CD4-positive, alpha-beta memory T cell (primary cell): ENCODE data around the gene TBC1D16. TPM values are rescaled to one million over a fixed set of nuclear protein-coding genes. Genes with fewer than 3 reads are reported as not detected.
A peak's percentile ranks its signal among the peaks of the same experiment; 100 is the strongest.

Experiments
- CTCF ChIA-PET: fragments of 350-600 bp; sonication (Branson Sonifier 250); formaldehyde crosslinking; loops from one replicate; lab custom pipeline; 2021; ENCODE audit warnings: inconsistent platforms; ENCODE audit not compliant: partially characterized antibody; lab: Charles Lee
- POLR2A ChIA-PET: fragments of 350-600 bp; sonication (Branson Sonifier 250); formaldehyde crosslinking; loops from one replicate; lab custom pipeline; 2021; ENCODE audit not compliant: partially characterized antibody; lab: Charles Lee
- DNase-seq, 5 donors: peaks; one replicate each; pipeline versions ENCODE4 v3.0.0 to v3.0.0-alpha.2; 2020 to 2022; ENCODE audit warnings: mixed read lengths in 1 of 5
- H3K27ac ChIP-seq: one replicate; pipeline ENCODE4 v1.7.0; 2013; ENCODE audit warnings: low read depth, low read length
- H3K27me3 ChIP-seq: 2 replicates; pipeline ENCODE4 v1.7.0; 2013; ENCODE audit warnings: mild to moderate bottlenecking, low read length, moderate library complexity; ENCODE audit not compliant: insufficient read depth
- H3K36me3 ChIP-seq: 2 replicates; pipeline ENCODE4 v1.7.0; 2013; ENCODE audit warnings: mild to moderate bottlenecking, low read length, moderate library complexity; ENCODE audit not compliant: insufficient read depth
- H3K4me1 ChIP-seq: 2 replicates; pipeline ENCODE4 v1.7.0; 2013; ENCODE audit warnings: mild to moderate bottlenecking, low read length, moderate library complexity; ENCODE audit not compliant: insufficient read depth
- H3K4me3 ChIP-seq, 2 donors: one replicate each; pipeline ENCODE4 v1.7.0; 2013; ENCODE audit warnings: low read length in 2 of 2, mild to moderate bottlenecking in 1 of 2
- H3K9me3 ChIP-seq, 2 donors: one replicate each; pipeline ENCODE4 v1.7.0; 2013; ENCODE audit warnings: low read length in 2 of 2, control low read depth in 1 of 2; ENCODE audit not compliant: control insufficient read depth in 1 of 2
- H3K27ac Mint-ChIP-seq, 7 donors: one replicate each; pipeline ENCODE4 v1.8.0; 2020 to 2021; ENCODE audit warnings: mixed read lengths in 7 of 7, mild to moderate bottlenecking in 6 of 7, inconsistent platforms in 3 of 7, moderate library complexity in 3 of 7
- H3K27me3 Mint-ChIP-seq, 2 donors: one replicate each; pipeline ENCODE4 v1.8.0; 2020 to 2021; ENCODE audit warnings: mixed read lengths in 2 of 2
- H3K36me3 Mint-ChIP-seq, 2 donors: one replicate each; pipeline ENCODE4 v1.8.0; 2020 to 2021; ENCODE audit warnings: mixed read lengths in 2 of 2, inconsistent platforms in 1 of 2, mild to moderate bottlenecking in 1 of 2
- H3K4me1 Mint-ChIP-seq, 4 donors: one replicate each; pipeline ENCODE4 v1.8.0; 2020 to 2021; ENCODE audit warnings: mixed read lengths in 4 of 4, mild to moderate bottlenecking in 1 of 4
- H3K4me3 Mint-ChIP-seq, 8 donors: one replicate each; pipeline ENCODE4 v1.8.0; 2020 to 2021; ENCODE audit warnings: mixed read lengths in 8 of 8, mild to moderate bottlenecking in 7 of 8, moderate library complexity in 6 of 8, inconsistent platforms in 3 of 8
- H3K9me3 Mint-ChIP-seq, 8 donors: one replicate each; pipeline ENCODE4 v1.8.0; 2020 to 2021; ENCODE audit warnings: mixed read lengths in 8 of 8, mild to moderate bottlenecking in 5 of 8, inconsistent platforms in 3 of 8, moderate library complexity in 1 of 8
- intact Hi-C: fragments of 100-400 bp; cut with micrococcal nuclease; formaldehyde crosslinking; loops from one replicate; pipeline ENCODE4 v1.15.1; 2023
- polyA plus RNA-seq, 2 donors: library from polyadenylated mRNA; unstranded; fragments of 300-500 nt; fragmentation: Illumina TruSeq; gene quantifications; one replicate each; pipeline ENCODE4 v1.2.3, GENCODE V29; 2021
- total RNA-seq, 2 experiments: library from RNA; stranded (reverse); gene quantifications; one replicate each; pipeline ENCODE4 v1.2.3, GENCODE V29; 2021

Gene TBC1D16
- total and polyA plus RNA-seq, 4 experiments from 2014 or later, result 1.2 to 1.8 (median 1.3) TPM; not detected in 1

- Mint-ChIP-seq H3K36me3 (no peaks in the 10 kb centered on the region), H3K27me3 (no peaks in the 10 kb centered on the region), H3K27ac (no peak overlapping the region), H3K4me1 (peaks cover 4 to 12% (median 9%) of the 10 kb centered on the region in 4 donors), H3K9me3 (no peaks in the 10 kb centered on the region), H3K4me3 (no peak overlapping the region)
- Histone ChIP-seq H3K4me3 (no peak overlapping the region), H3K4me1 (peaks cover 10% of the 10 kb centered on the region), H3K27me3 (no peaks in the 10 kb centered on the region), H3K27ac (no peak overlapping the region), H3K9me3 (no peaks in the 10 kb centered on the region), H3K36me3 (no peaks in the 10 kb centered on the region)
- CTCF ChIA-PET, result no interaction called here
- intact Hi-C loops, result no loop called here
- no peak for DNase-seq
- POLR2A ChIA-PET, result no interaction called here
These were observed 90.8 kb downstream of the TBC1D16 start for GRCh38 chr17:79944821-79945391.

GRCh38 chr17:79944251-79944812 lies 91.3 kb downstream of the TBC1D16 start:
- no peak overlapping the region for H3K27ac Mint-ChIP-seq
- POLR2A ChIA-PET, result no interaction called here
- DNase-seq, result no peak

GRCh38 chr17:79943347-79944241 lies 92.1 kb downstream of the TBC1D16 start:
- H3K4me1 ChIP-seq, result peaks cover 10% of the 10 kb centered on the region
- CTCF ChIA-PET, result no interaction called here
- no peak for DNase-seq
- H3K9me3 ChIP-seq, result no peaks in the 10 kb centered on the region
- Mint-ChIP-seq H3K4me3 (peak overlapping the region in 3 of 8 donors; percentile 4 to 20 (median 4)), H3K36me3 (no peaks in the 10 kb centered on the region), H3K27ac (peak overlapping the region in 1 of 7 donors; percentile 46), H3K4me1 (peaks cover 4 to 12% (median 9%) of the 10 kb centered on the region in 4 donors), H3K9me3 (no peaks in the 10 kb centered on the region), H3K27me3 (no peaks in the 10 kb centered on the region)
- H3K36me3 ChIP-seq, result no peaks in the 10 kb centered on the region
- POLR2A ChIA-PET, result no interaction called here
- no peak overlapping the region for H3K27ac ChIP-seq
- intact Hi-C loops, result no loop called here
- H3K27me3 ChIP-seq, result no peaks in the 10 kb centered on the region
- no peak overlapping the region for H3K4me3 ChIP-seq

More at GRCh38 chr17:79944251-79944812, 91.3 kb downstream of the TBC1D16 start:
- Histone ChIP-seq H3K9me3 (no peaks in the 10 kb centered on the region), H3K36me3 (no peaks in the 10 kb centered on the region), H3K27ac (no peak overlapping the region), H3K27me3 (no peaks in the 10 kb centered on the region), H3K4me3 (no peak overlapping the region), H3K4me1 (peaks cover 10% of the 10 kb centered on the region)
- intact Hi-C loops, result no loop called here
- Mint-ChIP-seq H3K4me1 (peaks cover 4 to 12% (median 9%) of the 10 kb centered on the region in 4 donors), H3K4me3 (no peak overlapping the region), H3K9me3 (no peaks in the 10 kb centered on the region), H3K27me3 (no peaks in the 10 kb centered on the region), H3K36me3 (no peaks in the 10 kb centered on the region)
- CTCF ChIA-PET, result no interaction called here

- H3K27ac Mint-ChIP-seq, result peak overlapping the region in 2 of 7 donors; percentile 42 to 46
- POLR2A ChIA-PET, result no interaction called here
- H3K36me3 Mint-ChIP-seq, result no peaks in the 10 kb centered on the region
- Histone ChIP-seq H3K36me3 (no peaks in the 10 kb centered on the region), H3K9me3 (no peaks in the 10 kb centered on the region), H3K27me3 (no peaks in the 10 kb centered on the region), H3K4me1 (peaks cover 10% of the 10 kb centered on the region), H3K4me3 (no peak overlapping the region), H3K27ac (no peak overlapping the region)
- no peaks in the 10 kb centered on the region for H3K27me3 Mint-ChIP-seq
- intact Hi-C loops, result no loop called here
- peak overlapping the region in 7 of 8 donors; percentile 4 to 62 (median 20) for H3K4me3 Mint-ChIP-seq
- H3K4me1 Mint-ChIP-seq, result peaks cover 4 to 13% (median 9%) of the 10 kb centered on the region in 4 donors
- DNase-seq, result peak in 1 of 5 donors; percentile 12
- CTCF ChIA-PET, result no interaction called here
- H3K9me3 Mint-ChIP-seq, result no peaks in the 10 kb centered on the region
These were observed 92.9 kb downstream of the TBC1D16 start for GRCh38 chr17:79942591-79943346.

GRCh38 chr17:79942011-79942405 lies 93.7 kb downstream of the TBC1D16 start:
- Mint-ChIP-seq H3K4me1 (peaks cover 9 to 21% (median 12%) of the 10 kb centered on the region in 4 donors), H3K36me3 (no peaks in the 10 kb centered on the region), H3K9me3 (no peaks in the 10 kb centered on the region), H3K27ac (no peak overlapping the region), H3K27me3 (no peaks in the 10 kb centered on the region), H3K4me3 (no peak overlapping the region)
- intact Hi-C loops, result no loop called here
- ChIA-PET POLR2A (no interaction called here), CTCF (no interaction called here)
- H3K9me3 ChIP-seq, result no peaks in the 10 kb centered on the region
- H3K27ac ChIP-seq, result no peak overlapping the region
- H3K36me3 ChIP-seq, result no peaks in the 10 kb centered on the region
- H3K27me3 ChIP-seq, result no peaks in the 10 kb centered on the region
- H3K4me1 ChIP-seq, result peaks cover 18% of the 10 kb centered on the region
- DNase-seq, result no peak
- no peak overlapping the region for H3K4me3 ChIP-seq

- Mint-ChIP-seq H3K4me1 (peaks cover 10 to 26% (median 12%) of the 10 kb centered on the region in 4 donors), H3K27ac (no peak overlapping the region), H3K9me3 (no peaks in the 10 kb centered on the region), H3K36me3 (no peaks in the 10 kb centered on the region), H3K27me3 (no peaks in the 10 kb centered on the region), H3K4me3 (no peak overlapping the region)
- intact Hi-C loops, result no loop called here
- no peak for DNase-seq
- ChIA-PET CTCF (no interaction called here), POLR2A (no interaction called here)
- Histone ChIP-seq H3K9me3 (no peaks in the 10 kb centered on the region), H3K27me3 (no peaks in the 10 kb centered on the region), H3K4me3 (no peak overlapping the region), H3K36me3 (no peaks in the 10 kb centered on the region), H3K4me1 (peaks cover 23% of the 10 kb centered on the region), H3K27ac (no peak overlapping the region)
These were observed 94.3 kb downstream of the TBC1D16 start for GRCh38 chr17:79941088-79942010.
